AG09309 (cell line): ENCODE results near the gene DPYSL5.

Experiments used
- DNase-seq: peaks from one replicate; pipeline ENCODE4 v3.0.0-alpha.2; 2010; ENCODE audit warnings: low read depth
- H3K4me3 ChIP-seq: 2 replicates; pipeline ENCODE4 v1.5.1; 2011; ENCODE audit warnings: mild to moderate bottlenecking, low read depth, low read length, moderate library complexity; ENCODE audit not compliant: control insufficient read depth
- TF ChIP-seq, protein P1 (sequence below): IDR thresholded peaks from 2 replicates; pipeline ENCODE4 v1.5.1; 2011; ENCODE audit warnings: mild to moderate bottlenecking, low read depth, low read length, inconsistent platforms; ENCODE audit not compliant: insufficient read depth, control insufficient read depth; ENCODE audit errors: missing control alignments

The DPYSL5 gene

DNA sequence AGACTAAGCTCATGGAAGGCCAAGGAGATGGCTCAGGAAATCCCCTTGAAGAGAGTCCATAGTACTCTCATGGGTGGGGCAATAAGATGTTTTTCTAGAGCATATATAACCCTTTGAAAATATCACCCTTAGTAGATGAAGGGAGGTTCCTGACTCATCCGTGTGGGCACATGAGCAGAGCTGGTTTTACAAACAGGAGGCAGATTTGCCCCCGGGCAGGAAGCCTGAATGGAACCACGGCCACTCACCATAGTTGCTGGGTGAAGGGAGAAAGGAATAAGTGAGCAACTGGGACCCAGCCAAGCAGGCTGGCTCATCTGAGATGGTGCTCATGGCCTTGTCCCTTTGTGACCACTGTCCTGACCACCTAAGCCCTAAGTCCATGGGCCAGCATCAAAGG, 93.6 kb downstream of the DPYSL5 start:
- TF ChIP-seq, protein P1, sequence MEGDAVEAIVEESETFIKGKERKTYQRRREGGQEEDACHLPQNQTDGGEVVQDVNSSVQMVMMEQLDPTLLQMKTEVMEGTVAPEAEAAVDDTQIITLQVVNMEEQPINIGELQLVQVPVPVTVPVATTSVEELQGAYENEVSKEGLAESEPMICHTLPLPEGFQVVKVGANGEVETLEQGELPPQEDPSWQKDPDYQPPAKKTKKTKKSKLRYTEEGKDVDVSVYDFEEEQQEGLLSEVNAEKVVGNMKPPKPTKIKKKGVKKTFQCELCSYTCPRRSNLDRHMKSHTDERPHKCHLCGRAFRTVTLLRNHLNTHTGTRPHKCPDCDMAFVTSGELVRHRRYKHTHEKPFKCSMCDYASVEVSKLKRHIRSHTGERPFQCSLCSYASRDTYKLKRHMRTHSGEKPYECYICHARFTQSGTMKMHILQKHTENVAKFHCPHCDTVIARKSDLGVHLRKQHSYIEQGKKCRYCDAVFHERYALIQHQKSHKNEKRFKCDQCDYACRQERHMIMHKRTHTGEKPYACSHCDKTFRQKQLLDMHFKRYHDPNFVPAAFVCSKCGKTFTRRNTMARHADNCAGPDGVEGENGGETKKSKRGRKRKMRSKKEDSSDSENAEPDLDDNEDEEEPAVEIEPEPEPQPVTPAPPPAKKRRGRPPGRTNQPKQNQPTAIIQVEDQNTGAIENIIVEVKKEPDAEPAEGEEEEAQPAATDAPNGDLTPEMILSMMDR: no peak
- no peak overlapping the region for H3K4me3 ChIP-seq

DNA sequence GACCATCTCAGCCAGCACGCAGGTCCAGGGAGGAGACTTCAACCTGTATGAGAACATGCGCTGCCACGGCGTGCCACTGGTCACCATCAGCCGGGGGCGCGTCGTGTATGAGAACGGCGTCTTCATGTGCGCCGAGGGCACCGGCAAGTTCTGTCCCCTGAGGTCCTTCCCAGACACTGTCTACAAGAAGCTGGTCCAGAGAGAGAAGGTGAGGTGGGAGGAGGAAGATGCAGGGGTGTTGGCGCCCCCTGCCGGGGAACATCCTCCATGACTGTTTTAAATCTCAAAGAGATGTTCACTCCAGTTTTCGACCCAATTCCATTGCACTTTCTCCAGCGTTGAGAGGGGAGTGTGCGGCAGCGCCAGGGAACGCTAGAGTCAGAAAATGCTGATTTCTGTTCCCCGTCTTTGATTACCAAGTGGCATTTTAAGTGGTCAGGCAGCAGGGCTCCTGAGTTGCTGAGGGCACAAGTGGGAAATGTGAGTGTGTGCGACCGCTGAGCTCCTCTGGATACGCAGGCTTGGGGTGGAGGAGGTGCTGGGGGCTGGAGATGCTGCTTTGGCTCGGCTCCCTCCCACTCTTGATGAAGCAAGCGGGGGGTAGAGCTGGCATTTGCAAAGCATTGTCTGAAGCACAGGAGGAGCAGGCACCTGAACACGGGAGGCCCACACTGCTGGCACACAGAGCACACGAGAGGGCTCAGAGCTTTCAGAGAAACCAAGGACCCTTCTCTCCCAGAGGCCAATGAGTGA, 94.8 kb downstream of the DPYSL5 start:
- TF ChIP-seq, protein P1: peak; percentile 70
- H3K4me3 ChIP-seq: no peak overlapping the region
- DNase-seq: no peak

More for the DNA sequence above, 93.6 kb downstream of the DPYSL5 start:
- no peak for DNase-seq

DNA sequence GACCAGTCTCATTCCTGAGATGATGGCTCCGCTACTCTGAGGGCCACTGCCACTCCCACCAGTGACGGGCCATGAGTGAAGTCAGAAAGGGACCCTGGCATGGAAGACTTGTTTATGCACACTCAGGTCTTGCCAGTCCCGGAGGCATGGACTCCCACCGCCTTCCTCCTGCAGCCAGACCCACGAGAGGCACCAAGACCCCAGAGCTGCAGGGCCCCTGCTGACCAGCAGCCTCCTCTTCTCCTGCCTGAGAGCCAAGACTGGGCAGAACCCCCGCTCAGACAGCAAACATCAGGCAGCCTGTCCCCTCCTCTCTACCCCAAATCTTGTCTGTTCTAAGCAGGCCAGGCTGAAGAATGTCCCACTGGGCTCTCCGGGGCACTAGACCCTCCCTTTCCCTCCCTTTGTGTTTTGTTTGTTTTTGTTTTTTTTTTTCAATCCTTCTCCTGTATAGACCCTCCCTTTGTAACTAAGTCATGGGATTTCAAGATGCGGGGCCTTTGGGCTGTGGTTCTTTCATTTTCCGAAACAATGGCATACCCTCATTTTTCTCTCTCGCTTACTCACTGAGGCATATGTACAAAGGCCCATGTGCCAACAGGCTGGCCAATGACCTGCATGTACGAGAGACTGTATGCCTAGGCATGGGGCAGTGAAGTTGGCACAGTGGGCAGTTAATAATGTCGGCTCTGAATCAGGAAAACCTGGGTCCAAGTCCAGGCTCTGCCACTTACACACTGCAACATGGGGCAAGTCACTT, 98.2 kb downstream of the DPYSL5 start:
- DNase-seq: no peak
- H3K4me3 ChIP-seq: no peak overlapping the region
- TF ChIP-seq, protein P1: no peak

DNA sequence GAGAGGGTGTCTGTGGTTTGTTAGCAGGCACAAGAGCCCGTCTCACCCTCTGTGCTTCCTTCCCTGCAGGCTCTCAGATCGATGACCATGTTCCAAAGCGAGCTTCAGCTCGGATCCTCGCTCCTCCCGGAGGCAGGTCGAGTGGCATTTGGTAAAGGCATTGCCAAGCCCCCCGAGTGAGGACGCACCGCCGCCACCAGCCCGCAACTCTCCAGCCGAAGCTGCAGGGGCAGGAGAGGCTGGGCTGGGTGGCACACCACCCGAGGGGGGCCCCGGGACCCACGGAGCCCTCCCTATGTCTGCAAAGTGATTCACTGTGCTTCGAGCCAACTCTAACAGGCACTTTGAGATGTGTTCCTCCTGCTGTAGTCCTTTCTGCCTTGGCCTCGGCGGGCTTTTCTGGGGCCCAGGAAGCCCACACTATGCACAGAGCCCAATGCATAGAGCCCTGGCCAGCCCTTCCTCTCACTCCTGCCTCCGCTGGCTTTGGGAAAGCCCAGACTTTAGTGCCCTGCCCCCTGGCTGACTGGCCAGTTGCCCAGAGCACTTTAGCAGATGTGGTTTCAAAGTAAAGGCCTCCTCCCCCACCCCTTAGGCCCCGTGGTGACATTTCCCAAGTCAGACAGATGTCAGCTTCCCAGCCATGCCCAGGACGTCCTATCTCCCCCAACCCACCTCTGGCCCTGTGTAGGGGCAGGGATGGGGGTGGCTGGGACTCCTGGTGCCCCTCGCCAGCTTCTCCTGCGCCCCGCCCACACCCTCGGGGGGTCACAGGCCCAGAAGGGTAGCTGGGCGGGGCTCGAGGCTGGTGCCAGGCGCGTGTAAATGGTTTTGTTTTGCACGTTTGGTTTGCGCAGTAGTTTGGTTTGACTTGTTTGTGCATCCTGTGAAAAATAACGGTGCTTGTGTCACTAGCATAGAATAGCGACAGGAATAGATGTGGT, 99.2 kb downstream of the DPYSL5 start:
- TF ChIP-seq, protein P1: no peak
- no peak for DNase-seq
- no peak overlapping the region for H3K4me3 ChIP-seq

DNA sequence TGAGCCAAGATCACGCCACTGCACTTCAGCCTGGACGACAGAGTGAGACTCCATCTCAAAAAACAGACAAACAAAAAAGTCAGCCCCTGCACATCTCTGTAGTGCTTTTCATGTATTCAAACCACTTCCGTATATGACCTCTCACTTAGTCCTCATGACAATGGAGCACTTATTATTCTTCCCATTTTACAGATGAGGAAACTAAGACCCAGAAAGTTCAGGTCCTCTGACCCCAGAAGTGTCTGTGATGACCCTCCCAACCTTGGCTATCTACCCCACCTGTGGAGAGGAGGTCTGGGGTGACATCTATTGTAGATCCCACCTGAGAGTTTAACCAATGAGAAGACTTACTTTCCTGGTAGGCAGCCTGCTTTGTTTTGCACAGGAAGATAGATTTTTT, 100.9 kb downstream of the DPYSL5 start:
- TF ChIP-seq, protein P1: no peak
- H3K4me3 ChIP-seq: no peak overlapping the region
- DNase-seq: no peak

DNA sequence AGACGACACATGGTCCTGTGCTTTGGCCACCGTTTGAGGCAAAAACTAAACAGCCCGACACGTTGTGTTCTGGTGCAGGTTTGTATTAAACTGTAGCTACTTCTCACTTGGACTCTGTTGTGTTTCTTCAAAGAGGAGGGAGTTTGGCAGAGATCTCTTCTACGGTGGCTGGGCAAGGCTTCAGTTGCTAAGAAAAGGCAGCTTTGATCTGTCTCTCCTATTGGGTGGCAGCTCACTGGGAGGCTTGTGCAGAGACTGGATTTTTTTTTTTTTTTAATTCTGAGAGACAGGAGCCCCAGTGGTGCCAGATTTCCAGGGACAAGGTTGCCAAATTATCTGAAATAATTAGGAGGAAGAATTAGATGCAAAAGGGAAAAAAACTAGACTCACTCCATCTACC, 102.3 kb downstream of the DPYSL5 start:
- TF ChIP-seq, protein P1: no peak
- H3K4me3 ChIP-seq: no peak overlapping the region
- DNase-seq: no peak
